MCF 10A (cell line): ENCODE measurements around the gene GPATCH2L. TPM values are rescaled to one million over a fixed set of nuclear protein-coding genes. Genes with fewer than 3 reads are reported as not detected.

ENCODE experiments used
- Bru-seq: library from RNA; stranded (reverse); fragments of 400-500 nt; gene quantifications from one replicate; lab custom pipeline; 2021; lab: Mats Ljungman, UMichigan
- BruChase-seq, 2 experiments: library from RNA; stranded (reverse); fragments of 400-500 nt; gene quantifications; one replicate each; lab custom pipeline; 2021; lab: Mats Ljungman, UMichigan
- BruUV-seq: library from RNA; stranded (reverse); fragments of 400-500 nt; replicated peaks from 2 replicates; lab custom pipeline; 2021; lab: Mats Ljungman, UMichigan
- CTCF ChIA-PET: fragments of 300-600 bp; sonication (Branson Sonifier 250); formaldehyde crosslinking; extraction: SDS; loops from one replicate; lab custom pipeline; 2021; ENCODE audit warnings: antibody characterized with exemption, inconsistent platforms; lab: Yijun Ruan, JAX
- POLR2A ChIA-PET: fragments of 300-600, 350-650 bp; sonication (Branson Sonifier 250); formaldehyde crosslinking; extraction: SDS; loops from one replicate; lab custom pipeline; 2020; ENCODE audit warnings: antibody characterized with exemption, inconsistent platforms; lab: Yijun Ruan, JAX
- DNase-seq: peaks from one replicate; pipeline ENCODE4 v3.0.0-alpha.2; 2018; ENCODE audit not compliant: unreplicated experiment
- H3K27ac Mint-ChIP-seq: one replicate; pipeline ENCODE4 v1.8.0; 2022; ENCODE audit warnings: mild to moderate bottlenecking, low read depth, mixed read lengths; ENCODE audit not compliant: unreplicated experiment
- H3K27me3 Mint-ChIP-seq: one replicate; pipeline ENCODE4 v1.8.0; 2022; ENCODE audit warnings: mixed read lengths; ENCODE audit not compliant: insufficient read depth, unreplicated experiment
- H3K36me3 Mint-ChIP-seq: one replicate; pipeline ENCODE4 v1.8.0; 2022; ENCODE audit warnings: mild to moderate bottlenecking, moderate library complexity, mixed read lengths; ENCODE audit not compliant: insufficient read depth, unreplicated experiment
- H3K4me1 Mint-ChIP-seq: one replicate; pipeline ENCODE4 v1.8.0; 2022; ENCODE audit warnings: mixed read lengths; ENCODE audit not compliant: insufficient read depth, unreplicated experiment
- H3K4me3 Mint-ChIP-seq: one replicate; pipeline ENCODE4 v1.8.0; 2022; ENCODE audit warnings: mild to moderate bottlenecking, moderate library complexity, mixed read lengths; ENCODE audit not compliant: unreplicated experiment
- H3K9me3 Mint-ChIP-seq: one replicate; pipeline ENCODE4 v1.8.0; 2022; ENCODE audit warnings: mixed read lengths; ENCODE audit not compliant: unreplicated experiment
- CTCF ChIP-seq: fragments of 200-600 bp; IDR thresholded peaks from one replicate; pipeline ENCODE4 v1.8.0; 2022; ENCODE audit warnings: antibody characterized with exemption, mild to moderate bottlenecking; ENCODE audit not compliant: unreplicated experiment
- intact Hi-C: fragments of 100-400 bp; cut with micrococcal nuclease; formaldehyde crosslinking; loops from 2 replicates; pipeline ENCODE4 v1.14.1; 2022
- long read RNA-seq: library from polyadenylated mRNA; stranded (forward); transcript quantifications from one replicate; pipeline ENCODE4 v2.0.0, GENCODE V29; 2022
- total RNA-seq: library from RNA; stranded (reverse); gene quantifications from 2 replicates; pipeline ENCODE4 v1.2.3, GENCODE V29; 2022

GPATCH2L gene
- total RNA-seq: 57.4 and 64.9 TPM in 2 replicates
- Bru-seq, nascent RNA: percentile 94 among the genes with signal in this experiment
- percentile 93 among the genes with signal in this experiment for BruChase-seq, experiment 1, labeled RNA remaining after a 6-hour chase
- BruChase-seq, experiment 2, labeled RNA remaining after a 2-hour chase: percentile 95 among the genes with signal in this experiment
- long read RNA-seq, full-length matches to known transcripts: 5 of 50 reads
- long read RNA-seq, partial matches to known transcripts: 17 of 50 reads
- long read RNA-seq, other reads (novel, unspliced or antisense): 28 of 50 reads

GRCh38 chr14:76151398-76152332 is at the start of gene GPATCH2L:
TSS of gene GPATCH2L (plus strand) at chr14:76151922. CDS start at chr14:76154364, 2,442 bp downstream.
- Mint-ChIP-seq H3K9me3 (no peaks in the 10 kb centered on the region), H3K36me3 (peaks cover 12% of the 10 kb centered on the region), H3K27ac (peak within 1 kb of the TSS; percentile 98), H3K4me3 (peak within 1 kb of the TSS; percentile 95), H3K27me3 (no peaks in the 10 kb centered on the region), H3K4me1 (peaks cover 36% of the 10 kb centered on the region)
- TF ChIP-seq CTCF: no peak
- POLR2A ChIA-PET: interaction anchor here (0.7 to 1.9 kb wide), 11 partner anchors 10 to 661 kb away, joined by 3 to 10 read pairs (median 4); partner anchors contain the start of genes ANGEL1, ERG28 and TTLL5
- no TSS peak for BruUV-seq
- intact Hi-C loops: loop anchor here (2.0 kb wide), 1 partner anchor 101 kb away; no protein-coding TSS in a partner anchor
- CTCF ChIA-PET: interaction anchor here (0.6 to 1.5 kb wide), 3 partner anchors 65 to 494 kb away, joined by 3 to 5 read pairs (median 3); no protein-coding TSS in a partner anchor
- DNase-seq: peak; percentile 93

DNA sequence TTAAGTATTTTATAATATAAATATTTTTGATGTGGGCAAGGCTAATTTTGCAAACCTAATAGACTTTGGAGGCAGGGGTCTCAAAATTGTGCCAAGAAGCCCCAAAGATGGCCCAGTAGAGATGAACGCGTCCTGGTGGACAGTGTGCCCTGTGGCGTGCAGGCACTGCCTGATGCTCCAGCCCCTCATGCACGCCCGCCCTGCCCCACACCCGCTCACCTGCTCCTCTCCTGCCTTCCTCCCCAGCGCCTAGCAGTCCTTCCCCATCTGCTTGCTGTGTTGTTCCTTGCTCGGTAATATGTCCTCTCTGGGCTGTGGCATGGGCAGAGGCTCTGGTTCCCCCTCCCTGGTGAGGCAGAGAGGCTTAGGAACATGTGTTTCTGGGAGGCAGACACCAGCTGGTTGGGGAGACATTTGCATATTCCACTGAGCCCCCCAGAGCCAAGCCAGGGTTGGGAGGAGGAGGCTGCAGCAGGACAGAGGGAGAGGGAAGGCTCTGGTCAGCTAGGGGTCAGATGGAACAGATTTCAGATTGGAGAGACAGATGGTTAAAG is 46.8 kb upstream of the GPATCH2L start:
- Mint-ChIP-seq H3K36me3 (no peaks in the 10 kb centered on the region), H3K4me1 (peaks cover 13% of the 10 kb centered on the region), H3K9me3 (peaks cover 8% of the 10 kb centered on the region), H3K27me3 (peaks cover 23% of the 10 kb centered on the region), H3K4me3 (no peak overlapping the region), H3K27ac (no peak overlapping the region)
- no peak for DNase-seq
- ChIA-PET POLR2A (no interaction called here), CTCF (interaction anchor here (0.6 kb wide), 1 partner anchor 50 kb away, joined by 3 read pairs; no protein-coding TSS in a partner anchor)
- intact Hi-C loops: no loop called here
- TF ChIP-seq CTCF: no peak
- BruUV-seq: no TSS peak

DNA sequence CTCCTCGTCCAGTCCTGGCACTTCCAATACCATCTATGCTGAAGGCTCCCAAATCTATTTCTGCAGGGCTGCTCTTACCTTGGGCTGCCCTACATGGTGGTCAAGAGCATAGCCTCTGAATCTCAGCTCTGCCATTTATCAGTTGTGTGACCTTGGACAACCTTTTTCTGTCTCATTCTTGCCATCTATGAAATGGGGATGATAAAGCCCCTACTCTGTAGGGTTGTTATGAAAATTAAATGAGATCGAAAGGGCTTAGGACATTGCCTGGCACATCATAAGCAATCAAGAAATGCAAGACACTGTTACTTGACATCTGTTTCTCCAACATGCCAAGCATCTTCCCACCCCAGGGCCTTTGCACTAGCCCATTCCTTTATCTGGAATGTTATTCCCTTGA is 45.5 kb upstream of the GPATCH2L start:
- no peak for DNase-seq
- H3K4me1 Mint-ChIP-seq: peaks cover 13% of the 10 kb centered on the region
- no peak for TF ChIP-seq CTCF
- intact Hi-C loops: no loop called here
- H3K36me3 Mint-ChIP-seq: no peaks in the 10 kb centered on the region
- no TSS peak for BruUV-seq
- no peak overlapping the region for H3K4me3 Mint-ChIP-seq
- peaks cover 8% of the 10 kb centered on the region for H3K9me3 Mint-ChIP-seq
- POLR2A ChIA-PET: no interaction called here
- CTCF ChIA-PET: no interaction called here
- peaks cover 18% of the 10 kb centered on the region for H3K27me3 Mint-ChIP-seq
- no peak overlapping the region for H3K27ac Mint-ChIP-seq
